Stimulated activated effector memory CD8-positive, alpha-beta T cell treated with anti-CD3 and anti-CD28 coated beads, Interleukin-12 subunit alpha, Interleukin-12 subunit beta, amount 100 ng/mL, for 72 hours (primary cell): ENCODE data around the gene CFD.

Experiments used
- ATAC-seq: fragments of 150-1000 bp; cut with Tn5 transposase; 2 replicates; pipeline ENCODE4 v1.10.0; 2021
- DNase-seq, 2 donors: peaks; one replicate each; pipeline ENCODE4 v3.0.0; 2021 to 2022; ENCODE audit warnings: low spot score in 2 of 2
- H3K27ac Mint-ChIP-seq: one replicate; pipeline ENCODE4 v1.8.0; 2022; ENCODE audit warnings: mild to moderate bottlenecking, mixed read lengths
- H3K36me3 Mint-ChIP-seq: one replicate; pipeline ENCODE4 v1.8.0; 2022; ENCODE audit warnings: mild to moderate bottlenecking, mixed read lengths
- H3K4me1 Mint-ChIP-seq: one replicate; pipeline ENCODE4 v1.8.0; 2022; ENCODE audit warnings: mixed read lengths
- H3K4me3 Mint-ChIP-seq: one replicate; pipeline ENCODE4 v1.8.0; 2022; ENCODE audit warnings: mild to moderate bottlenecking, mixed read lengths
- H3K9me3 Mint-ChIP-seq: one replicate; pipeline ENCODE4 v1.8.0; 2022; ENCODE audit warnings: mixed read lengths

Gene CFD

DNA sequence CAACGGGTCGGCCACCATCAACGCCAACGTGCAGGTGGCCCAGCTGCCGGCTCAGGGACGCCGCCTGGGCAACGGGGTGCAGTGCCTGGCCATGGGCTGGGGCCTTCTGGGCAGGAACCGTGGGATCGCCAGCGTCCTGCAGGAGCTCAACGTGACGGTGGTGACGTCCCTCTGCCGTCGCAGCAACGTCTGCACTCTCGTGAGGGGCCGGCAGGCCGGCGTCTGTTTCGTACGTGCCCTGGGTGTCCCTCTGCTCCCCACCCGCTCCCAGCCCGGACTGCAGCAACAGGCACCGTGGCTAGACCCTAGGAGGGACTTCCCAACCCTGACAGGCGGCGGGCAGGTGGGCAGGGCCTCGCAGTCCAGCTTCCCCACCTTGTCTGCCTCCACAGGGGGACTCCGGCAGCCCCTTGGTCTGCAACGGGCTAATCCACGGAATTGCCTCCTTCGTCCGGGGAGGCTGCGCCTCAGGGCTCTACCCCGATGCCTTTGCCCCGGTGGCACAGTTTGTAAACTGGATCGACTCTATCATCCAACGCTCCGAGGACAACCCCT, 3.8 kb upstream of the CFD start:
- ATAC-seq (no peak), DNase-seq (no peak)
- H3K27ac Mint-ChIP-seq, result no peak overlapping the region
- H3K4me1 Mint-ChIP-seq, result no peaks in the 10 kb centered on the region
- H3K9me3 Mint-ChIP-seq, result no peaks in the 10 kb centered on the region
- no peaks in the 10 kb centered on the region for H3K36me3 Mint-ChIP-seq
- H3K4me3 Mint-ChIP-seq, result no peak overlapping the region

DNA sequence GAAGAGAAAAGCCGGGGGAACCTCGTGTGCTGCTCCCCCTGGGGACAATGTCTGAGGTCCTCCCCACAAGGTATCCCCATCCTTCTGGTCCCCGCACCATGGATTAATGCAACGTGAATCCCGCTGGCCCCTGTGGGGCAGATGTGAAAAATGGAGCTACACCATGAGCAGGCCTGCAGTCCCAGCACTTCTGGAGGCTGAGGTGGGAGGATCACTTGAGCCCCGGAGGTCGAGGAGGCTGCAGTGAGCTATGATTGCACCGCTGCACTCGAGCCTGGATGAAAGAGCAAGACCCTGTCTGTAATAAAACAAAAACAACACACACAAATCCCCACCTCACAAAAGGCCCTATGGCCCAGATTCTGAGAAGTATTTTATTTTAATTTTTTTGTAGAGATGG, 1.2 kb upstream of the CFD start:
- Mint-ChIP-seq H3K27ac (no peak overlapping the region), H3K36me3 (no peaks in the 10 kb centered on the region), H3K9me3 (no peaks in the 10 kb centered on the region), H3K4me3 (no peak overlapping the region), H3K4me1 (peaks cover 10% of the 10 kb centered on the region)
- no peak for ATAC-seq
- DNase-seq, result no peak

GRCh38 chr19:861141-861755, 1.8 kb downstream of the CFD start:
- no peak for ATAC-seq
- H3K4me3 Mint-ChIP-seq, result peak overlapping the region; percentile 67

DNA sequence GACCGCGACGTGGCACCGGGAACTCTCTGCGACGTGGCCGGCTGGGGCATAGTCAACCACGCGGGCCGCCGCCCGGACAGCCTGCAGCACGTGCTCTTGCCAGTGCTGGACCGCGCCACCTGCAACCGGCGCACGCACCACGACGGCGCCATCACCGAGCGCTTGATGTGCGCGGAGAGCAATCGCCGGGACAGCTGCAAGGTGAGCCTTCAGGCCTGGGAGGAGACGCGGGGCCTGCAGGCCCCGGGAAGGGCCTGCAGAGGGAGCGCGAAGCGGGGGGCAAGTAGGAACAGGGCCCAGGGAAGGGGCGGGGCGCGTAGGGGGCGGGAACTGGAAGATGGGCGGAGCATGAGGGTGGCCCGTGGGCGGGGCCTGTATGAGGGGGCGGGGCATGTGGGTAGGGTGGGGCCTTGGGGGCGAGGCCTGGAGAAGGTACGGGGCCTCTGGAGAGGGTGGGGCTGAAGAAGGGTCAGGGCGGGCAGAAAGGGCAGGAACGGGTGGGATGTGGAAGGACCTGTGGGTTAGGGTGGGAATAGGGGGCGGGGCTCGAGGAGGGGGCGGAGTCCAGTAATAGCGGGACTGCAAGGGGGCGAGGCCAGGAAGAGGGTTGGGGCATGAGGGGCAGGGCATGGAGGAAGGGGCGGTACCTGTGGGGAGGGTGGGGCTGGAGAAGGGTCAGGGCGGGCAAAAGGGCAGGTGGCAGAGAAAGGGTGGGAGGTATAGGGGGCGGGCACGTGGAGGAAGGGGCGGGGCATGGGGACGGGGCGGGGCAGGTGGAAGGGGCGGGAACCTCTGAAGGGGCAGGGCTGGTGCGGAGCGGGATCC, 2.5 kb downstream of the CFD start:
- no peak overlapping the region for H3K27ac Mint-ChIP-seq
- peaks cover 18% of the 10 kb centered on the region for H3K4me1 Mint-ChIP-seq
- H3K36me3 Mint-ChIP-seq, result peaks cover 18% of the 10 kb centered on the region
- DNase-seq (peak; percentile 47 to 73), ATAC-seq (peak; percentile 41)
- peak overlapping the region; percentile 67 for H3K4me3 Mint-ChIP-seq
- no peaks in the 10 kb centered on the region for H3K9me3 Mint-ChIP-seq

More at GRCh38 chr19:861141-861755, 1.8 kb downstream of the CFD start:
- no peak for DNase-seq
- no peak overlapping the region for H3K27ac Mint-ChIP-seq
- H3K36me3 Mint-ChIP-seq, result peaks cover 14% of the 10 kb centered on the region
- H3K9me3 Mint-ChIP-seq, result no peaks in the 10 kb centered on the region
- peaks cover 18% of the 10 kb centered on the region for H3K4me1 Mint-ChIP-seq

DNA sequence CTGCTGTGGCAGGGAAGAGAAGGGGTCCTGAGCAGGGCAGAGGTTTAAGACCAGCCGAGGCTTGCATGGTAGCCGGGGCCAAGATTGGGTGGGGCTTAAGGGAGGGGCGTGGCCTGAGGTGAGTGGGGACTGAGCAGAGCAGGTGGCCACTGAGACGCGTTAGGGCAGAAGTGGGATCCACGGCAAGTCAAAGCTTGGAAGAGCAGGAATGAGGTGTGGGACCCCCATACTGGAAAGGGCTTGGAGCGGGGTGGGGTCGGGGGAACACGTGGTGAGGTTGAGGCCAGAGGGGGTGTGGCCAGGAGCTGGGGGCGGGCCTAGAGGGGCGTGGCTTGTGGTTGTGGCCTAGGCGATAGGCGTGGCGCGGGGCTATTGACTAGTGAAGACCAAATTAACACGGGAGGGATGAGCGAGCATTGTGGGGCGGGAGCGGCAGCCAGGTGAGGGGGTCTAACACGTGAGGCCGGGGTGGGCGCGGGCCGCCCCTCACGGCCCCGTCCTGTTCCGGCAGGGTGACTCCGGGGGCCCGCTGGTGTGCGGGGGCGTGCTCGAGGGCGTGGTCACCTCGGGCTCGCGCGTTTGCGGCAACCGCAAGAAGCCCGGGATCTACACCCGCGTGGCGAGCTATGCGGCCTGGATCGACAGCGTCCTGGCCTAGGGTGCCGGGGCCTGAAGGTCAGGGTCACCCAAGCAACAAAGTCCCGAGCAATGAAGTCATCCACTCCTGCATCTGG, 3.3 kb downstream of the CFD start:
- Mint-ChIP-seq H3K27ac (peak overlapping the region; percentile 40), H3K4me3 (peak overlapping the region; percentile 67), H3K36me3 (peaks cover 26% of the 10 kb centered on the region)

GRCh38 chr19:863315-863620, 3.8 kb downstream of the CFD start:
- peak overlapping the region; percentile 67 for H3K4me3 Mint-ChIP-seq
- H3K4me1 Mint-ChIP-seq, result peaks cover 24% of the 10 kb centered on the region
- DNase-seq (no peak), ATAC-seq (no peak)
- H3K36me3 Mint-ChIP-seq, result peaks cover 26% of the 10 kb centered on the region
- H3K9me3 Mint-ChIP-seq, result no peaks in the 10 kb centered on the region
- H3K27ac Mint-ChIP-seq, result peak overlapping the region; percentile 40

More for the DNA sequence above, 3.3 kb downstream of the CFD start:
- DNase-seq, result peak; percentile 67 to 89
- Mint-ChIP-seq H3K4me1 (peaks cover 24% of the 10 kb centered on the region), H3K9me3 (no peaks in the 10 kb centered on the region)
- ATAC-seq, result peak; percentile 66

GRCh38 chr19:866769-867300, 7.4 kb downstream of the CFD start:
- H3K36me3 Mint-ChIP-seq, result peaks cover 49% of the 10 kb centered on the region
- DNase-seq (no peak), ATAC-seq (no peak)
- peaks cover 33% of the 10 kb centered on the region for H3K4me1 Mint-ChIP-seq
- H3K9me3 Mint-ChIP-seq, result no peaks in the 10 kb centered on the region
- no peak overlapping the region for H3K27ac Mint-ChIP-seq
- H3K4me3 Mint-ChIP-seq, result no peak overlapping the region

GRCh38 chr19:867301-867793, 7.9 kb downstream of the CFD start:
- ATAC-seq (no peak), DNase-seq (no peak)
- Mint-ChIP-seq H3K9me3 (no peaks in the 10 kb centered on the region), H3K27ac (no peak overlapping the region), H3K36me3 (peaks cover 49% of the 10 kb centered on the region), H3K4me1 (peaks cover 36% of the 10 kb centered on the region), H3K4me3 (no peak overlapping the region)

- DNase-seq (no peak), ATAC-seq (no peak)
- H3K9me3 Mint-ChIP-seq, result no peaks in the 10 kb centered on the region
- H3K4me3 Mint-ChIP-seq, result no peak overlapping the region
- H3K27ac Mint-ChIP-seq, result no peak overlapping the region
- peaks cover 34% of the 10 kb centered on the region for H3K4me1 Mint-ChIP-seq
- H3K36me3 Mint-ChIP-seq, result peaks cover 49% of the 10 kb centered on the region
These were observed 8.5 kb downstream of the CFD start for GRCh38 chr19:867855-868457.

DNA sequence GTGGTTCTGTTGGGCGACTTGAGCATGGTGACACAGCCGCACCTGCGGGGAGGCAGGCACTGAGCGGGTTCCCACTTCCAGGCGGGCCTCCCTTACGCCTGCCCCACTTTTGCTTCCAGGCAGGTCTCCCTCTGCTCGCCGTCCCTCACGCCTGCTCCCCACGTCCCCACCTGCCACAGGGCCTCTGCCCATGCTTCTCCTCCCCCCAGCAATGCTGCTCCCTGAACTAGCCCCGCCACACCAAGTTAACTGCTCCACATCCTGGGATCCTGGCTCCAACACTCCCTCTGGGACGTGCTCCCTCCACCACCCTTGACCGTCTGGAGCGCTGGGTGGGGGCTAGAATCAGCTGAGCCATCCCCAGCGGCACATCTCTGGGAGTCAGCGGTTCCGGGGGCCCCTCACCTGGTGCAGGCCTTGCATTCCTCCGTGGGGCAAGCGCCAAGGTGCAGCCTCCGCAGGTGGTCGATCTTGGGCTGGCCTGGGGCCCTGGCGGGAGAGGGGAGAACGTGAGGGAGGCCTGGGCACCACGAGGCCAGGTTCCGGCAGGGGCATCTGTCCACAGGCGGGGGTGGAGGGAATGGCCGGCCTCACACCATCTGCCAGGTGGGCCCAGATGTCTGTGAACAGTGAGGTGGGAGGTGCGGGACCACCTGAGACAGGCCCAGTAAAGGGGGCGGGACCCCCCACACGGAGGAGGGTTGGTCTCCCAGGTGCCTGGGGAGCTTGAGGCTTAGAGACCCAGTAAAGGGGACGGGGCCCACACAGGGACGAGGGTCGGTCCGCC, 9.2 kb downstream of the CFD start:
- H3K36me3 Mint-ChIP-seq, result peaks cover 46% of the 10 kb centered on the region
- no peak overlapping the region for H3K27ac Mint-ChIP-seq
- peaks cover 28% of the 10 kb centered on the region for H3K4me1 Mint-ChIP-seq
- DNase-seq (no peak), ATAC-seq (no peak)
- no peaks in the 10 kb centered on the region for H3K9me3 Mint-ChIP-seq
- no peak overlapping the region for H3K4me3 Mint-ChIP-seq

DNA sequence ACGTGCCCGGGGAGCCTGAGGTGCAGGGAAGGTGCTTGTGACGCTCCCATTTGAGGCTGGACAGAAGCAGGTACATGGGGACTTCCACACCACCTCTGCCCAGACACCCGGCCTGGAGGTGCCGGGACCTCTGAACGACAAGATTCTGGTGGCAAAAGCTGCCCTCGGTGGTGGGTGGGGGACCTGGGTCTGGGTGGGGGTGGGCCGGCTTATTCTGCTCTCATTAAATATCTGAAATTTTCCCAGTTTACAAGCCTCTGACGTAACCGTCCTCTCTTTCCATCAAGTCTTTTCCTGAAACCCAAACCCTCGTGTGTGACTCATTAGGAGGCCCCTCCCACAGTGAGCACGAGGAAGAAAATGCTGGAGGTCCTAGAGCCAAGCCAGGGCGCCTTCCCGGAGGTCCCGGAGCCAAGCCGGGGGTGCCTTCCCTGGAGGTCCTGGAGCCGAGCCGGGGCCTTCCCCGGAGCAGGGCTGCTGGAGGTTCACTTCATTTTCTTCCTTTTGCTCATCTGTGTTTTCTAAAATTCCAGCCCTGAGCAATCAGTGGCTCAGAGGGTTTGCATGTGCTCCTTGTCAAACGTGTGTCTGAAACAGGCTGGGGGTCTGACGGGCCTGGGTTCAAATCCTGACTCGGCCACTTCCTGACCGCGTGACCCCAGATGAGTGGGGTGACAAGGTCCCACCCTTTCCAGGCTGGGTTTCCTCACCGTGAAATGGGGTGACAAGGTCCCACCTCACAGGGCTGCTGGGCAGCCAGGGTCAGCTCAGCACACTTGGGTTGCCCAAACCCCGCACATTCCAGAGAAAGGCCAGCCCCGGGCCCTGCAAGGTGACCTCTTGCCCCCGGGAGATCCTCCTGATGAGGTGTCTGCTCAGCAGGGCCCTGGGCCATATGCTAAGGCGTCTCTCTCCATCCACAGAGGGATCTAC, 10.0 kb downstream of the CFD start:
- Mint-ChIP-seq H3K27ac (peak overlapping the region; percentile 76), H3K4me3 (no peak overlapping the region), H3K4me1 (peaks cover 24% of the 10 kb centered on the region), H3K36me3 (peaks cover 42% of the 10 kb centered on the region), H3K9me3 (no peaks in the 10 kb centered on the region)
- ATAC-seq (no peak), DNase-seq (no peak)

- H3K9me3 Mint-ChIP-seq, result no peaks in the 10 kb centered on the region
- ATAC-seq (no peak), DNase-seq (no peak)
- H3K4me1 Mint-ChIP-seq, result peaks cover 24% of the 10 kb centered on the region
- peaks cover 49% of the 10 kb centered on the region for H3K36me3 Mint-ChIP-seq
- peak overlapping the region; percentile 76 for H3K27ac Mint-ChIP-seq
- H3K4me3 Mint-ChIP-seq, result no peak overlapping the region
These were observed 10.8 kb downstream of the CFD start for GRCh38 chr19:870314-870713.

DNA sequence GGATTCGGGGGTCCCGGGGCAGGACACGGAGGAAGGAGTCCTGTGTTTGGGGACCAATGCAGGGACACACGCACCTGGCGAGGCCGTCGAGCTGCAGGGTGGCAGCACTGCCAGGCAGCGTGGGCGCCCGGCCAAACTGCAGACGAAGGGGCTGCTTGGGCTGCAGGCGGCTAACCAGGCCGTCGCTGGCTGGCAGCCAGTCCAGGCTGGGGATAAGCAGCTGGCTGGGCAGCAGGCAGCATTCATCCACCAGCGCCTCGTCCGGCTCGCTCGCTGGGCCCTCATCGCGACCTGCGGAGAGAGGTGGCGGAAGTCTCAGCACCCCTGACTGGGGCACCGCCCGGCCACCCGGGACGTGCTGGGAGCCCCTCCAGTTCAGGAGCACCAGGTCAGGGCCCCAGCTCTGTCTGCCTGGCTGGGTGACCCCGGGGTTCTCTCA, 11.5 kb downstream of the CFD start:
- no peak for DNase-seq
- peak overlapping the region; percentile 76 for H3K27ac Mint-ChIP-seq
- H3K4me1 Mint-ChIP-seq, result peaks cover 24% of the 10 kb centered on the region
- H3K36me3 Mint-ChIP-seq, result peaks cover 45% of the 10 kb centered on the region
- no peak overlapping the region for H3K4me3 Mint-ChIP-seq
- ATAC-seq, result no peak
- H3K9me3 Mint-ChIP-seq, result no peaks in the 10 kb centered on the region
